GM18517 (cell line): ENCODE data around the gene PRR33.
A peak's percentile ranks its signal among the peaks of the same experiment; 100 is the strongest.

Source experiments
- ATAC-seq: cut with Tn5 transposase; IDR thresholded peaks from one replicate; pipeline ENCODE4 v1.9.1; 2021; ENCODE audit warnings: mild to moderate bottlenecking, moderate library complexity; ENCODE audit not compliant: unreplicated experiment

The PRR33 gene

GRCh38 chr11:1866776-1867175 lies 24.9 kb downstream of the PRR33 start:
- ATAC-seq, result no peak

- no peak for ATAC-seq
These were observed 25.5 kb downstream of the PRR33 start for GRCh38 chr11:1866226-1866625.

- no peak for ATAC-seq
These were observed 26.6 kb downstream of the PRR33 start for GRCh38 chr11:1864831-1865665.

- ATAC-seq, result no peak
These were observed 27.5 kb downstream of the PRR33 start for GRCh38 chr11:1864231-1864630.

DNA sequence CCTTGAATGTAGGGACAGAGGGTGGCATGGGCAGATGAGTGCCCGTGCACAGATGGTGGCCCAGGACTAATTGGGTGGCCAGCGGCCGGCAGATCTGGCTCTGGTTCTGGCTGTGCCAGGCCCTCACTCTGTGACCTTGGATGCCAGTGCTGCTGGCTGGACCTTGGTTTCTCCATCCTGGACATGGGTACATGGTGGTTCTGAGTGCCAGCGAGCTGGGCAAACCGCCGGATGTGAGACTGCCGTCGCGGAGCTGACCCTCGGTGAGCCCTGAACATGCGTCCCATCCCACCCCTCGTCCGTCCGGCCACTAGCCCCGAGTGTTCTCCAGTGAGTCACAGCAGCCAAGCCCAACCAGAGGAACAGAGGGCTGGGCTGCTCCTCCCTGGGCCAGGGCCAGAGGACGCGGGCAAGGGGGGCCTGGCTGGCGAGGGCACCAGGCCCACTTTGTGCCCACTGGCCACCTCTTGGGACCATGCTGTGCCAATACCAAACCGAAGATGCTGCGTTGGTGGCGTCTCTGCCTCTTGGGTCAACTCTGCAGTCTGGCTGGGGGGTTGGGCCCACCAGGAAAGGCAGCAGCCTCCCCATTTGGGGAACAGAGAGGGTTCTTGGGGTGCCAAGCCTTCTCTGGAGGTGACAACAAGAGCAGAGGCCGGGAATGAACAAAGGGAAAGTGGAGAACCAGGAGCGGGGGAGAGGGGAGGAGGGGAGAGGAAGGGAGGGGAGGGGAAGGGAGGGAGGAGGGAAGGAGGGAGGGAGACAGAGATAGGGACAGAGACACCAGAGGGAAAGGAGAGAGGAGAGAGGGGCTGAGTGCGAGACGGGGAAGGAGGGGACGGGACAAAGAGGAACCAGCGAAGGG lies 28.1 kb downstream of the PRR33 start:
- no peak for ATAC-seq

DNA sequence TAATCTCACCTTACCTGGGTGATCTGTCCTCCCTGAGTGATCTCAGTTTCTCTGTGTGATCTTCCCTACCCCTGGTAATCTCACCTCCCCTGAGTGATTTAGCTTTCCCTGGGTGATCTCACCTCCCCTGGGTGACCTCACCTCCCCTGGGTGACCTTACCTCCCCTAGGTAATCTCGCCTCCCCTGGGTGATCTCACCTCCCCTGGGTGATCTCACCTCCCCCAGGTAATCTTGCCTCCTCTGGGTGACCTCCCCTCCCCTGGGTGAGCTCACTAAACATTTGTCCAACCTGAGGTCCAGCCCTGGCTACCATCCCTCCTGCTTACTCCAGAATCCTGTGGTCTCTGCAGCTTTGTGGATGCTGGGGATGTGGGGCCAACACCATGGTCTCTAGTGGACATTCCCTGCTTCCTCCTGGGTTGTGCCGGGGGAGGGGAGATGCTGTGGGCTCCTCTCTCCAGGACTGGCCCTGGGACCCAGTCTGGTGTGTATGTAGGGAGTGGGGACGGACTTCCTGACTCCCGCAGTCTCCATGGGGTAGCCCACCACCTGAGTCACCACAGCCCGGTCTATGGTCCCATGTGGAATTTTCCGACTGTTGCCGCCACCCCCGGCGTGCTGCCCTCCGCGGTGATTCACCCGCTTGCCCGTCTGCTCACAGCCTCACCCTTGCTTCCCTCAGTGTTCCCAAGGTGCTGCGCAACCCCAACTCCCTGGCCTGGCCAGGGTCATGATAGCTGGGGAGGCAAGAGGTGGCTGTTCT lies 28.9 kb downstream of the PRR33 start:
- ATAC-seq, result no peak

DNA sequence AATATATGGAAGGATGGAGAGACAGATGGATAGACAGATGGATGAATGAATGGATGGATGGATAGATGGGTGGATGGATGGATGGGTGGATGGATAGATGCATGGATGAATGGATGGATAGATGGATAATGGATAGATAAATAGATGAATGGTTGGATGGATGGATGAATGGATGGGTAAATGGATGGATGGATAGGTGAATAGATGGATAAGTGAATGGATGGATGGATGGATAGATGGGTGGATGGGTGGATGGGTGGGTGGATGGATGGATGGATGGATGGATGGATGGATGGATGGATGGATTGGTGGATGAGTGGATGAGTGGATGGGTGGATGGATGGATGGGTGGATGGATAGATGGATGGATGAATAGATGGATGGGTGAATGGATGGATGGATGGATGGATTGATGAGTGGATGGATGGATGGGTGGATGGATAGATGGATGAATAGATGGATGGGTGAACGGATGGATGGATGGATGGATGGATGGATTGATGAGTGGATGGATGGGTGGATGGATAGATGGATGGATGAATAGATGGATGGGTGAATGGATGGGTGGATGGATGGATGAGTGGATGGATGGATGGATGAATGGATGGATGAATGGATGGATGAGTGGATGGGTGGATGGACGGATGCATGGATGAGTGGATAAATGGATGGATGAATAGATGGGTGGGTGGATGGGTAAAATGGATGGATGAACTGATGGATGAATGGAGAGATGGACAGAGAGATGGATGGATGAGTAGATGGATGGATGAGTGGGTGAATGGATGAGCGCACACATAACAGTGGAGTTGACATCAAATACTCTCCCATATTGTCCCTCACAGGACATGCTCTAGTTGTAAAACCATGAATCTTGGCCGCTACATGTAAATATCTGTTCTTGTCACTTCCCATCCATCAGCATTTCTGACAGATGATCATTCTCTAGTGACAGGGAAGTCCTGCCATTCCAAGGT lies 30.0 kb downstream of the PRR33 start:
- no peak for ATAC-seq

DNA sequence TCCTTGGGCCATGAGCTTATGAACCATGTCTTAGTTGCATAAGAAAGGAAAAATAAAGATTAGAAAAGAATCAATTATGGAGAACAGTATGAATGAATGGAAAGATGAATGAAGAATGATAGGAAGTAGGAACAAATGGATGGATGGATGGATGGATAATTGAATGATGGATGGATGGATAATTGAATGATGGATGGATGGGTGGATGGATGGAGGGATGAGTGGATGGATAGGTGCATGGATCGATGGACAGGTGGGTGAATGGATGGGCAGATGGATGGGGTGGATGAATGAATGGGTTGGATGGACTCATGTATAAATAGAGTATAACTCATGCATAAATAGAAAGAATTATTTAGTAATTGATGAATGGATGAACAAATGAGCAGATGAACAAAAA lies 31.6 kb downstream of the PRR33 start:
- ATAC-seq, result no peak

DNA sequence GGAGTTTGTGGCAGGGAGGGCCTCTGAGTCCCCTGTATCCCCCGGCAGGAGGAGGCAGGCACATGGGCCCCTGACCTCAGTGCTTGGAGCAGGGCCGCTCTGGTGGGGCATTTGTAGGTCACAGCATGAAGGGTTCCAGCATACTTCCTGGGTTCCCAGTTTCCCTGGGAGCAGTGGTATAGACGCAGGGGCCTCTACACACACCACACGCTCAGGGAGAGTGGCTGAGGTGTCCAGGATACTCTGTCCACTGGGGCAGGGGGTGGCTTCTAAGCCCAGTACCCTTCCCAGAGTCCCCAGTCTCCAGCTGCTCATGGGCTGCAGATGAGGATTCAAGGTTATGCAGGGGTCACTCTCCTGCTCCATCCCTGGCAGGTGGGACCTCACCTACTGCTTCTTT lies 32.7 kb downstream of the PRR33 start:
- ATAC-seq, result no peak

GRCh38 chr11:1858576-1858975 lies 33.1 kb downstream of the PRR33 start:
- no peak for ATAC-seq

DNA sequence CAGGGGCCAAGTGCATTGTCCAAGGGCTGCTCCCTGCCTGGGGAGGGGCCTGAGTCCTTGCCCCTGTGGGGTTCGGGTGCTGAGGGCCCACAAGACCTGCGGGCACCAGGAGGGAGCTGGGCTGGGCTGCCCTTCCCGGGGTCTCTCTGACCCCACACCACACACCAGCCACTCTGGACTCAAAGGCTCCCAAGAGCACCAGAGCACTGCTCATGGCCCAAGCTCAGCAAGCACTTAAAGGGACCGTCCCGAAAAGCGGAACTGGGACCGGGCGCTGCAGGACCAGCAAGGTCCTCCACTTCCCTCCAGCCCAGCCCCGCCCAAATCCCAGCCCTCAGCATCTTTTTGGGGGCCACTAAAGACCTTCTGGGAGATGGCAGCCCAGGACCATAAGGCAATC lies 33.5 kb downstream of the PRR33 start:
- no peak for ATAC-seq

DNA sequence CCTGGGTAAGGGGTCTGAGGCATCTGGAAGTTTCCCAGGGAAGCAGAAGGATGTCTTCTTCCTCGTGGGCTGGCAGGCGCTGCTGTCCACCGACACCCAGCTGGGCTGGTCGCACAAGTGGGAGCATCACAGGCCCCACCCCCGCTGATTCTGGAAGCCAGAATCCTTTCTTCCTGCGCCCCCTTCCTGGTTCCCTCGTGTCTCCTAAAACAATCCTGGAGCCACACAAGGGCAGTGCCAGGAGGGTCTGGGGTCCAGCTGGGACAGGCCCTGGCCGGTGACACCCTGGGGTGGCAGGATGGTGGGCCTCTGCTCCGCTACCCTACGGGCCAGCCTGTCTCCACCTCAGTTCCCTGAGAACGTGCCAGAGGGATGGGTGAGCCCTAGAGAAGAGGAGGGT lies 34.6 kb downstream of the PRR33 start:
- ATAC-seq, result no peak

- ATAC-seq, result no peak
These were observed 35.2 kb downstream of the PRR33 start for GRCh38 chr11:1856306-1857005.

DNA sequence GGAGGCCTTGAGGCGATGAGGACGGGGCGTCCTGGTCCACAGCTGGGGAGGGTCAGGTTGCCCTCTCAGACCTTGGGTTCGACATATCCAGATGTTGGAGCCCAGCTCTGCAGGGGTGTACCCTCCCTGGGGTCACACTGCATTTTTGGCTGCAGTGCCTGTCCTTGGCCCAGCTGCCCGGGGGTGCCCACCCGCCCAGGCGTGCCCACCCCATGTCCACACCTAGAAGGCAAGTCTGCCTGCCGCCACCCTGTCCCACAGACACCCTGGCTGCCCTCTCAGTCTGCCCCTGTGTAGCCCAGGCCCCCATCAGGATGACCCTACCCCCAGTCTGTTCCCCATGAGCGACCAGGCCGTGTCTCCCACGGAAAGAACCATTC lies 35.8 kb downstream of the PRR33 start:
- no peak for ATAC-seq

- ATAC-seq, result peak; percentile 34
These were observed 36.5 kb downstream of the PRR33 start for GRCh38 chr11:1854949-1855885.

DNA sequence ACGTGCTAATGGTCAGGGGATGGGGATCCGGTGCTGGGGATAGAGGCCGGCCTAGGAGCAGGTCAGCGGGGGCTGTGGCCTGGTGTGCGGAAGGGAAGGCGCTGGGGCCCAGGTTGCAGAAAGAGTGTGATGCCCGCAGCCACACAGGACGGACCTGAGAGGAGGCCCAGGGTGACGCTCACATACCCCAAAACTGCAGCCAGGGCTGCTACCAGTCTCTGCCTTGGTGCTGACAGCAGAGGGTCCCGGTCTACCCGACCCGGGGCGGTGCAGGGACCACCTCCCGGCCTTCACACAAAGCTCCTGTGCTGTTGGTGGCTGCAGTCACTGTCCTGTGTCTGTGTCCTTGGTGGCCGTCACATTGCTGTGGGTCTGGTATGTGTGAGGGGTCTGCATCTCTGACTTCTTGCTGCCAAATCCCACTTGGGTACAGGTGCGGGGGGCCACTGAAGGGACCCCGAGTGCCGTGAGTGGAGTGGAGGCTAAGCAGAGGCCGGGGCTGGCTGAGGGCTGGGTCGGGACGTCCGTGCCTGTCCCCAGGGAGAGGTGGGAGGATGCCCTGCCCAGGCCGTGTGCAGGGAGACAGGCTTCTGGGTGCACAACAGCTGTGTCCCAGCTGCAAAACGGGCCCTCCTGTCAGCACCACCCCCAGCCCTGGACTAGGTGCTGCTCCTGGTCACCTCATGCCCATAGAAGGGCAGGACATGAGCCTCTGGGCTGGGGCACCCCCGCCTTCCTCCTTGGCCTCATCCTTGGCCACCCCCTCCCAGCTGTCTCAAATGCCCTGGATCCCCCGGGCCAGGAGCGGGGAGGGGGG lies 37.4 kb downstream of the PRR33 start:
- peak; percentile 12 for ATAC-seq

- no peak for ATAC-seq
These were observed 38.1 kb downstream of the PRR33 start for GRCh38 chr11:1853376-1854131.
